ENCODE measurements around the gene KIF2A. TPM values are rescaled to one million over a fixed set of nuclear protein-coding genes. Genes with fewer than 3 reads are reported as not detected.

KIF2A gene
- 18.6 and 25.4 TPM in 2 replicates for total RNA-seq

DNA sequence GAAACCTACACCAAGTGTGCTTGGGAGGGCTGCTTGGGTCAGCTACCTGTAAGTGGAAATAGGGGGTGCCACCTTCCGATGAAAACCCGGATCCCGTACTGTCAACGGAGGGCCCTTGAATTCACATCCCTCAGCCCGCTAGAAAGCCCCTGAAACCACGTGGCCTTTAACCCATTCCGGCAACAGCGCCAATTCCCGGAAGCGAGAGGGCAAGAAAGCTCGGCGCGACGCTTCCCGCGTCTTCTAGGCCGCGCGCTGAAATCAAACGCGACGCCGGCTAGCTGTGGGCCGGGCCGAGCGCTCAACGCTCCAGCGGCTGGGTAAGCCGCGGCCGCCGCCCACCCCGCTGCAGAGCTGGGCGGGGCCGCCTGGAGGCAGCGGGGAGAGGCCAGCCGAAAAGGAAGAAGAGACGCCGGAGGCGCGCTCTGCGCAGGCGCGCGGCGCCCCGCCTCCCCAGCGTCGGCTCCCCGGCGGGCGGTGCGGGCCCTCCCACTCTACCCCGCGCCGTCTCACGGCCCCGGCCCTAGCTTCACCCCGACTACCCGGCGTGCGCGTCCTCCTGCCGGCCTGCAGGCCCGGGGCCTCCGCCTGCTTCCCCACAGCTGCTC lies at the start of gene KIF2A:
Gene KIF2A (plus strand): TSS at position 492 of the 608 bp plus-strand sequence. CDS start 267 bp downstream, outside the sequence.

DNA sequence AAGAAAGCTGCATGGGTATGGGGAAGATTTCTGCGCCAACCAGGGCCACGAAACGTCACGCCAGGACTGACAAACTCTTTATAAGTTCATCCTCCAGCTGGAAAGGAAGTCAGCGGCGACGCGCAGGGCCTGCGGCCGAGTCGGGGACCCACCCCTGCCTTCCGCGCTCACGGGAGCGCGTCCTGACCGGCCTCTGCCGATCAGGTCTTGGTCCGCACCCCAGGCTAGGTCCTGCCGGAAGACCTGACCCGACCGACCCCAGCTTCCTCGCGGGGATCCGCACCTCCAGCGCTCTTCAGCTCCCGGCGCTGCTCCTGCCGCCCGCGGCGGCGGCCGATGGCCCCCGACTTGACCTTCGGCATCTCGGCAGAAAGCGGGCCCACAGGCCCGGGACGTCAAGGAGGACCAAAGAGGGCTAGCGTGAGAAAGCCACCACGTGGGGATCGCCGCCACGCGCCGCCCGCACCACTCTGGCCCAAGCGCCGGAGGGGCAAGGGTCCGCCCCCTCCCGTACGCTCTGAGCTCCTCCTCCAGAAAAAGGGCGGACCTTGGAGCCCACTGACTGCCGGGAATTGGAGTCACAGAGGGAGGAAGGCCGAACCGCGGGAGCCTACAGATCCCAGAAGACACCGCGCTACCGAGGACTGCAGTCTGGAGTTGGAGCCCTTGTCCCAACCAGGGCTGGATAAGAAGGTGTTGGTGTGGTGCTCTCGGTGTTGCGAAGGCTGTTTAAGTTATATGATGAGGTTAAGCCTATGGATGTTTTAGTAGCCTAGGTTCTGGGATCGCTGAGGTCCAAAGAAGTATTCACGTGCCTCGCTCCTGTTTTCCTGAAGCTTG lies 97.6 kb downstream of the KIF2A start, which contains the start of gene DIMT1:
Gene DIMT1 (minus strand): TSS at position 495 of the 840 bp plus-strand sequence. CDS start 133 bp downstream, at position 362.

DNA sequence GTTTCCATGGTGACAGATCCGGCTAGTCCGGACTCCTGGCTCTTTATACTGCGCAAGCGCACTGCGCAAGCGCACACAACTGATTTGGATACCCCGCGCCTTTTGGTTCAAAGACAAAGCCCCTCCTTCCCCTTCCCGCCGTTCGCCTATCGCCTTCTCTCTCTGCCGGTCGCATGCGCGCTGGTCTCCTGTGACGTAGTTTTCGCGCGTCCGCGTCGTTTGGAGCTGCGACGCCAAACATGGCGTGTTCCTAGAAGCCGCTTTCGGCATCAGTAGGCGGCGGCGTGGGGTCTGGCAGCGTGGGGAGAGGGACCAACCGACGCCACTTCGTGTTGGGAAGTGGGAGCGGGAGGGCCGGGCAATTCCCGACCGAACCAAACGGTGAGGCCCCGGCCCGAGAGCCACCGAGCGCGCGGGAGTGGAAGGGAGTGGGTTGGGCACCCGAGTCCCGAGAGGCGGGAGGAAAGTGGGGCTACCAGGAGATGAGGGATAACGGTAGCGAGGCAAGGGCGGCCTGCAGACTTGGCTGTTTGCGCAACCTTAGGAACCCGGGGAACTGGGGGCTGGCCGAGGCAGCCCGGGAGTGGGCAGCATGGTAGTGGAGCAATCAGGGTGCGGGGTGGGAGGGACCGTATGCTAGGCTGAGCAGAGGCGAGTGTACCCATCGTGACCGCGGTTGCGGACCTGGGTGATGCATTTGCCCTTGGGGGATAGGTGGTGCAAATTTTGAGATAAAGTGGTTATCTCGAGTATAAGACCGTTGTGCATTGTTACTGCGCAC lies 106.7 kb downstream of the KIF2A start, which contains the start of gene IPO11:
Gene IPO11 (plus strand): TSS at position 215 of the 781 bp plus-strand sequence. CDS start 24,517 bp downstream, outside the sequence.

Other genes with a start within 250 kb of the KIF2A start
- gene DIMT1, start 97.7 kb downstream of the KIF2A start, total RNA-seq, result 21.0 and 23.1 TPM in 2 replicates
- gene IPO11, start 106.6 kb downstream of the KIF2A start, total RNA-seq, result 9.4 and 13.2 TPM in 2 replicates